ENCODE results near the gene RASGRF1. TPM values are rescaled to one million over a fixed set of nuclear protein-coding genes. Genes with fewer than 3 reads are reported as not detected.

Gene RASGRF1
- total RNA-seq, 1 experiment from 2014 or later, result not detected

DNA sequence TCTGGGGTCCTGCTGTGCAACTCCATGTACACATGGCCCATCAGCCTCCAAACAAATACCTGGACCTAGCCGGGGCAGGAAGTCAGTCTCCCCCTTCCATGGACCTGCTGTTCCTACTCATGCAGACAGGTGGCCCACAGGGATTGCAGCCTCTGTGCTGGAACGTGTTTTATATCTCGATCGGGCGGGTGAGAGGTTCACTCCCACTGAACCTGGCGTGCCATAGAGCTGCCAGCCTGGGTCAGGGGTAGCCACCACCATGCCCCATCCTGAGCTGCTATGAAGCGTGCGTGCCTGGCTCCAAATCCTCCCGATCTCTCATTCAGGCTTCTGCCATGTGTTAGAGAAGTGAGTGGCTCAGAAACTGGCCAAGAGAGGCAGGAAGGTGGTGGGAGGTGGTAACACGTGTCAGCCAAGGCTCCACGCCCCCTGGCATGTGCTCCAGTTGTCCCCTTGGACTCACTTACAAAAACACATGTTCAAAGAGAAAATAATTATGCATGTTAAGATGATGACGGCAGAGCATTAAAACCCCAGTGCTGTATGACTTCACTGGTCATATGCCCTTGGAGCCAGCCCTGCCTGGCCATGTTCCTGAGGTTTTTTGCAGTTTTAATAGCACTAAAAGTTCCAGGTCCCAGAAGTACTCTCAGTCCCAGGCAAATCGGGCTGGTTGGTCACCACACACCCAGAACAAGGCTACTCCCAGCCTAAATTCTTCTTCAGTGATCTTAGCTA lies 176.4 kb downstream of the RASGRF1 start:
- H3K4me3 ChIP-seq (ENCODE audit: low read length), result no peak overlapping the region
- no peak for DNase-seq

GRCh38 chr15:78913012-78913411 lies 177.6 kb downstream of the RASGRF1 start:
- intact Hi-C loops (cut with micrococcal nuclease), result loop anchor here (10.0 kb wide), 1 partner anchor 272 kb away; no protein-coding TSS in a partner anchor
- DNase-seq (no peak), ATAC-seq (no peak)
- H3K36me3 ChIP-seq (ENCODE audit: low read depth, low read length), result peaks cover 6% of the 10 kb centered on the region
- no peaks in the 10 kb centered on the region for H3K79me2 ChIP-seq (ENCODE audit: low read length)
- ChIA-PET CTCF (no interaction called here), POLR2A (ENCODE audit: unreplicated experiment) (no interaction called here)
- H3K4me2 ChIP-seq (ENCODE audit: low read length), result no peak overlapping the region
- H3K9me3 ChIP-seq (ENCODE audit: low read length), result no peaks in the 10 kb centered on the region
- no peak overlapping the region for H3K9ac ChIP-seq (ENCODE audit: low read length)
- no peak overlapping the region for H3K27ac ChIP-seq (ENCODE audit: low read length)
- no peaks in the 10 kb centered on the region for H3K27me3 ChIP-seq (ENCODE audit: low read length)
- H4K20me1 ChIP-seq (ENCODE audit: low read length), result no peaks in the 10 kb centered on the region
- no peak overlapping the region for H2AFZ ChIP-seq (ENCODE audit: low read length)
- no peaks in the 10 kb centered on the region for H3F3A ChIP-seq (ENCODE audit: low read length, unreplicated experiment)
- no peak overlapping the region for H3K4me3 ChIP-seq (ENCODE audit: low read length)
- no TSS peak for BruUV-seq (replicated peaks)
- no peak for TF ChIP-seq CTCF (conservative IDR thresholded peaks at IDR 0.05; ENCODE audit: low read depth, low read length)
- TF ChIP-seq EZH2 (IDR thresholded peaks at IDR 0.05; ENCODE audit: low read length, unreplicated experiment), result no peak
- no peak for TF ChIP-seq EZH2phosphoT487 (IDR thresholded peaks at IDR 0.05; ENCODE audit: borderline replicate concordance, low read length)
- no peaks in the 10 kb centered on the region for H3K9me2 ChIP-seq (replicated peaks; ENCODE audit: low read length)
- H3K4me1 ChIP-seq (ENCODE audit: insufficient read depth, low read length), result no peaks in the 10 kb centered on the region

More for the DNA sequence above, 176.4 kb downstream of the RASGRF1 start:
- no peak overlapping the region for H3K4me2 ChIP-seq (ENCODE audit: low read length)
- no peak overlapping the region for H2AFZ ChIP-seq (ENCODE audit: low read length)
- no peaks in the 10 kb centered on the region for H3F3A ChIP-seq (ENCODE audit: low read length, unreplicated experiment)
- no peaks in the 10 kb centered on the region for H3K79me2 ChIP-seq (ENCODE audit: low read length)
- TF ChIP-seq CTCF (conservative IDR thresholded peaks at IDR 0.05; ENCODE audit: low read depth, low read length), result peak; percentile 56
- no peak for TF ChIP-seq EZH2phosphoT487 (IDR thresholded peaks at IDR 0.05; ENCODE audit: borderline replicate concordance, low read length)
- no peak for TF ChIP-seq EZH2 (IDR thresholded peaks at IDR 0.05; ENCODE audit: low read length, unreplicated experiment)
- H3K9ac ChIP-seq (ENCODE audit: low read length), result no peak overlapping the region
- no peaks in the 10 kb centered on the region for H3K4me1 ChIP-seq (ENCODE audit: insufficient read depth, low read length)
- no peak overlapping the region for H3K27ac ChIP-seq (ENCODE audit: low read length)
- intact Hi-C loops (cut with micrococcal nuclease), result loop anchor here (10.0 kb wide), 1 partner anchor 271 kb away; no protein-coding TSS in a partner anchor
- ChIA-PET POLR2A (ENCODE audit: unreplicated experiment) (no interaction called here), CTCF (no interaction called here)
- H3K27me3 ChIP-seq (ENCODE audit: low read length), result no peaks in the 10 kb centered on the region
- no peaks in the 10 kb centered on the region for H3K9me2 ChIP-seq (replicated peaks; ENCODE audit: low read length)
- H4K20me1 ChIP-seq (ENCODE audit: low read length), result no peaks in the 10 kb centered on the region
- ATAC-seq, result peak; percentile 43
- no peaks in the 10 kb centered on the region for H3K9me3 ChIP-seq (ENCODE audit: low read length)
- BruUV-seq (replicated peaks), result no TSS peak
- H3K36me3 ChIP-seq (ENCODE audit: low read depth, low read length), result peaks cover 6% of the 10 kb centered on the region

- no peak for ATAC-seq
- no TSS peak for BruUV-seq (replicated peaks)
- Histone ChIP-seq H4K20me1 (ENCODE audit: low read length) (no peaks in the 10 kb centered on the region), H3K9me3 (ENCODE audit: low read length) (no peaks in the 10 kb centered on the region), H3F3A (ENCODE audit: low read length, unreplicated experiment) (no peaks in the 10 kb centered on the region), H3K4me2 (ENCODE audit: low read length) (no peak overlapping the region), H3K27ac (ENCODE audit: low read length) (no peak overlapping the region), H3K9me2 (replicated peaks; ENCODE audit: low read length) (no peaks in the 10 kb centered on the region), H3K79me2 (ENCODE audit: low read length) (no peaks in the 10 kb centered on the region), H3K4me3 (ENCODE audit: low read length) (no peak overlapping the region), H3K36me3 (ENCODE audit: low read depth, low read length) (peaks cover 9% of the 10 kb centered on the region), H3K4me1 (ENCODE audit: insufficient read depth, low read length) (no peaks in the 10 kb centered on the region), H2AFZ (ENCODE audit: low read length) (no peak overlapping the region), H3K9ac (ENCODE audit: low read length) (no peak overlapping the region), H3K27me3 (ENCODE audit: low read length) (no peaks in the 10 kb centered on the region)
- ChIA-PET CTCF (no interaction called here), POLR2A (ENCODE audit: unreplicated experiment) (no interaction called here)
- no peak for TF ChIP-seq EZH2phosphoT487 (IDR thresholded peaks at IDR 0.05; ENCODE audit: borderline replicate concordance, low read length)
- no peak for TF ChIP-seq EZH2 (IDR thresholded peaks at IDR 0.05; ENCODE audit: low read length, unreplicated experiment)
- no peak for TF ChIP-seq CTCF (conservative IDR thresholded peaks at IDR 0.05; ENCODE audit: low read depth, low read length)
- no peak for DNase-seq
- intact Hi-C loops (cut with micrococcal nuclease), result loop anchor here (10.0 kb wide), 1 partner anchor 272 kb away; no protein-coding TSS in a partner anchor
These were observed 178.3 kb downstream of the RASGRF1 start for GRCh38 chr15:78912316-78912715.
